Naive B cell (primary cell): Measurements from ENCODE around the gene CLSTN3. TPM values are rescaled to one million over a fixed set of nuclear protein-coding genes. Genes with fewer than 3 reads are reported as not detected.
"Not testable (repeated sequence)": the region's sequence is repeated elsewhere in the genome, so short reads cannot be mapped to it uniquely, and the experiment has no call there.

Experiments used
- ATAC-seq, 2 donors: fragments of 150-1000 bp; cut with Tn5 transposase; 2 replicates each; pipeline ENCODE4 v1.10.0; 2021; ENCODE audit warnings: low read depth in 2 of 2, mild to moderate bottlenecking in 2 of 2, moderate library complexity in 2 of 2
- DNase-seq: peaks from one replicate; pipeline ENCODE4 v3.0.0; 2022
- H3K27ac Mint-ChIP-seq, 6 donors: one replicate each; pipeline ENCODE4 v1.8.0; 2020 to 2022; ENCODE audit warnings: mild to moderate bottlenecking in 6 of 6, mixed read lengths in 6 of 6, moderate library complexity in 5 of 6, inconsistent platforms in 2 of 6
- H3K27me3 Mint-ChIP-seq, 3 donors: one replicate each; pipeline ENCODE4 v1.8.0; 2021 to 2022; ENCODE audit warnings: mixed read lengths in 3 of 3, mild to moderate bottlenecking in 1 of 3
- H3K36me3 Mint-ChIP-seq, 2 donors: one replicate each; pipeline ENCODE4 v1.8.0; 2020 to 2022; ENCODE audit warnings: mixed read lengths in 2 of 2, inconsistent platforms in 1 of 2, mild to moderate bottlenecking in 1 of 2
- H3K4me1 Mint-ChIP-seq, 3 donors: one replicate each; pipeline ENCODE4 v1.8.0; 2020 to 2022; ENCODE audit warnings: mixed read lengths in 3 of 3, inconsistent platforms in 1 of 3, mild to moderate bottlenecking in 1 of 3, moderate library complexity in 1 of 3
- H3K4me3 Mint-ChIP-seq, 8 donors: one replicate each; pipeline ENCODE4 v1.8.0; 2020 to 2022; ENCODE audit warnings: mild to moderate bottlenecking in 8 of 8, mixed read lengths in 8 of 8, moderate library complexity in 8 of 8, inconsistent platforms in 2 of 8
- H3K9me3 Mint-ChIP-seq, 7 donors: one replicate each; pipeline ENCODE4 v1.8.0; 2020 to 2022; ENCODE audit warnings: mixed read lengths in 7 of 7, mild to moderate bottlenecking in 5 of 7, inconsistent platforms in 2 of 7, moderate library complexity in 1 of 7
- polyA plus RNA-seq, 6 donors: library from polyadenylated mRNA; unstranded; fragments of 300-500 nt; fragmentation: Illumina TruSeq; gene quantifications; one replicate each; pipeline ENCODE4 v1.2.3, GENCODE V29; 2021; ENCODE audit warnings: low read depth in 6 of 6

Gene CLSTN3
- polyA plus RNA-seq, 6 donors from 2014 or later: 1.7 to 3.4 (median 2.9) TPM; not detected in 1

DNA sequence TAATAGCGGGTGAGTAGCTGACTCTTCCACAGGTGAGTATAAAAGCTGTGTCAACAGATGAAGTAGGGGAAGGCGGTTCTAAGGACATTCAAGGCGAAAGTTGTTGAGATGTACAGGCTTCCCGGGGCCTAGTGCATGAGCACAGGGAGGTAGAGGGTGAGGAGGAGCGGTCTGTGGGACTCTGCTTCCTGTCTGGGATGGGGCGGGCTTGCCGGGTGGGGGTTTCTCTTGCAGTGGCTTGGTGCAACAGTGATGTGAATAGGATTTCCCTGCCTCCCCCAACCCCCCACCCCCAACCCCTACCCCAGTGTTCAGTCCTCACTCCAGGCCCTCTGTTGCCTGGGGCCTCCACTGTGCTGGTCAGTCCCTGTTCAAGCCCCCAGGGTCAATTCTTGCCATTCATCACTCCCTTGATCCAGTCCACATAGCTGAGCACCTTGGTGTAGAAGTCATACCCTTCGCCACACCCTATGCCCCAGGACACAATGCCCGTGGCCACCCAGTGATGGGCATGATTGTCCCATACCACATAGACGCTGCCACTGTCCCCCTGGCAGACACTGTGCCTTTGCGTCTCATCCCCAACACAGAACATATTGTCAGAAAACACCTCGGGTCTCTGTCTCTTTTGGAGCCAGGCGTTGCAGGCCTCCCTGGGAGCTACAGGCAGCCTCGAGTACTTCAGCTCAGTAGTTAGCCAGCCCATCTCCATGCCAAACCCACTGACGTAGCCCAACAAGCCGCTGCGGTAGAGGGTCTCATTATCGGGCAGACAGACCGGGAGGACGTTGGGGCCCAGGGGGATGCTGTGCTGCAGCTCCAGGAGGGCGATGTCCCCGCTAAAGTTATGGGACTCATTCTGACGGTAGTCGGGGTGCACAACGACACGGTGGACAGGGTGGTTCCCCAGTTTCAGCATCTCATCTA lies 33.9 kb upstream of the CLSTN3 start:
- Mint-ChIP-seq H3K36me3 (no peaks in the 10 kb centered on the region), H3K9me3 (no peaks in the 10 kb centered on the region), H3K4me1 (peaks cover 6 to 12% (median 6%) of the 10 kb centered on the region in 3 donors), H3K27me3 (no peaks in the 10 kb centered on the region), H3K27ac (peak overlapping the region in 1 of 6 donors; percentile 75), H3K4me3 (no peak overlapping the region)
- DNase-seq (no peak), ATAC-seq (no peak)

DNA sequence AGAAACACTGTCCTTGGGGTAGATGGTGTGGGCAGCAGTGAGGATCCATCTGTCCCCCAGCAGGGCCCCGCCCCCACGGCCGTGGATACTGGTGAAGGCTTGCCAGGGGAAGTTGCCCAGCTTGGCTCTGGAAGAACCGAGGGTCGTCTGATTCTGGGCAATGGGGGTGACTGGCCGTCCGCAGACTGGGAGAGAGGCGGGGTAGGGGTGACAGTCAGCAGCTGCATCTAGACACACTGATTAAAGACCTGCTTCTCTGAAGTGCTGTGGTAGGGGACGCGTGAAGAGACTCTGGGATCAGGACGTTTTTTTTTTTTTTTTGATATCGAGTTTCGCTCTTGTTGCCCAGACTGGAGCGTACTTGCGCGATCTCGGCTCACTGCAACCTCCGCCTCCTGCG lies 33.2 kb upstream of the CLSTN3 start:
- Mint-ChIP-seq H3K4me1 (peaks cover 5 to 10% (median 6%) of the 10 kb centered on the region in 3 donors), H3K36me3 (no peaks in the 10 kb centered on the region), H3K4me3 (no peak overlapping the region), H3K9me3 (no peaks in the 10 kb centered on the region), H3K27me3 (no peaks in the 10 kb centered on the region), H3K27ac (no peak overlapping the region)
- DNase-seq (no peak), ATAC-seq (no peak)

DNA sequence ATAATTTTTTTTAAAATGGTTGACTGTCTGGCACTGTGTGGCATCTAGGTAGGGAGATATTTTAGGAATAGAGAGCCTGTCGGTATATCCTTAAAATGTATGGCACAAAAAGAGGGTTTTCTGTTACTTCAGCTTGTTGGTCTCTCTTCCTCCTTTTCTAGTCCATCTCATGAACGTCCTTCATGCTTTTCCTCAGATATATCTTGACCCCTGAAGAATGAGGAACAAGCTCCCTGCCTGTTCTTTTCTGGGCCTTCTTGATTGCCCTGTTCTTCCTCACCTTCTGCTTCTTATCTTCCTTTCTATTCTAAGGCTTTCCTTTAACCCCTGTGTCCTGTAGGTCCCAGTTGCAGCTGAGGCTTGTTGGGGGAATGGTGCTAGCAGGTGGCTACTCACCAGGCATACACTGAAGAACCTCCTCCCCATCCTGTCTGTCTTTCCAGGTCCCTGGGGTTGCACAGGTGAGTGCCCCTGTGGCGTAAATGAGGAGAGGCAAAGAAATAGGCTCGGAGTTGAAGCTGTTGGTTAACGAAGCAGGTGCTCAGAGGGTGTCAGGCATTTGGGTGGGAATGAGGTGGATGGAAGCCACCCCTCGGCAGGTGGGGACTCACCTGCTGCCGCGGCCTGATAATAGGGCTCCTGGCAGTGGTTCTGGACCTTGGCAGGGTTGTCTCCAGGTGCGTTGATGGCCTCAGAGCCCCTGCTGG lies 30.7 kb upstream of the CLSTN3 start:
- H3K27me3 Mint-ChIP-seq: no peaks in the 10 kb centered on the region
- H3K27ac Mint-ChIP-seq: peak overlapping the region in 1 of 6 donors; percentile 22
- no peak for ATAC-seq
- H3K9me3 Mint-ChIP-seq: no peaks in the 10 kb centered on the region
- H3K4me1 Mint-ChIP-seq: peaks cover 0 to 4% (median 2%) of the 10 kb centered on the region in 3 donors
- peaks cover 7 to 8% of the 10 kb centered on the region in 2 donors for H3K36me3 Mint-ChIP-seq
- no peak for DNase-seq
- H3K4me3 Mint-ChIP-seq: no peak overlapping the region

DNA sequence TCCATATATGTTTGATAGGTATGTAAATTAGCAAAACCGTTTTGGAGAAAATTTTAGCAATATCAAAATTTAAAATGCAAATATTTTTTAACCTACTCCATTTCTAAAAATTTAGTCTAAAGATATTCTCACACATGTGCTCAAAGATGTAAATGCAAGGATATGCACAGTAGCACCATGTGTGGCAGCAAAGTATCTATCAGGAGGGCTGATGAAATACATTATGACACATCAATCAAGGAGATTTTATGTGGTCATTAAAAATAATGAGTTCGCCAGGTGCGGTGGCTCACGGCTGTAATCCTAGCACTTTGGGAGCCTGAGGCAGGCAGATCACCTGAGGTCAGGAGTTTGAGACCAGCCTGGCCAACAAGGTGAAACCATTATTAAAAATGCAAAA lies 29.9 kb upstream of the CLSTN3 start:
- Mint-ChIP-seq H3K9me3 (no peaks in the 10 kb centered on the region), H3K4me3 (no peak overlapping the region), H3K27me3 (no peaks in the 10 kb centered on the region), H3K36me3 (peaks cover 7 to 8% of the 10 kb centered on the region in 2 donors), H3K27ac (no peak overlapping the region), H3K4me1 (peaks cover 0 to 4% (median 2%) of the 10 kb centered on the region in 3 donors)
- ATAC-seq: no peak
- no peak for DNase-seq

DNA sequence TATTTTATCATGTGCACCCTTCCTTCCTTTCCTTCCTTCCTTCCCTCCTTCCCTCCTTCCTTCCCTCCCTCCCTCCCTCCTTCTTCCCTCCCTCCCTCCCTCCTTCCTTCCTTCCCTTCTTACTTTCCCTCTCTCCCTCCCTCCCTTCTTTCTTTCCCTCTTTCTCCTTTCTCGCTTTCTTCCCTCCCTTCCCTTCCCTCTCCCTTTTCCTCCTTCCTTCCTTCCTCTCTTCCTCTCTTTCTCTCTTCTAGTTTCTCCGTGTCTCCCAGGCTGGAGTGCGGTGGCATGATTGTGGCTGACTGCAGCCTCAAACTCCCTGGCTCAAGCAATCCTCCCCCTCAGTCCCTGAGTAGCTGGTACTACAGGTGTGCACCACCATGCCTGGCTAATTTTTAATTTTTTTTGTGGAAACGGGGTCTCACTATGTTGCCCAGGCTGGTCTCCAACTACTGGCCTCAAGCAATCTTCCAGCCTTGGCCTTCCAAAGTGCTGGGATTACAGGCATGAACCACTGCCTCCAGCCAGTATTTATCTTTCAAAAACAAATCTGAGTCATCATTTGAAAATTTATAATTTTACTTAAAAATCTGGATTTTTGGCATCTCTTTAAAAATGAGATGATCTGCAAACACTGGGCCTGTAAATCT lies 29.0 kb upstream of the CLSTN3 start:
- peaks cover 2 to 8% (median 8%) of the 10 kb centered on the region in 3 donors for H3K4me1 Mint-ChIP-seq

DNA sequence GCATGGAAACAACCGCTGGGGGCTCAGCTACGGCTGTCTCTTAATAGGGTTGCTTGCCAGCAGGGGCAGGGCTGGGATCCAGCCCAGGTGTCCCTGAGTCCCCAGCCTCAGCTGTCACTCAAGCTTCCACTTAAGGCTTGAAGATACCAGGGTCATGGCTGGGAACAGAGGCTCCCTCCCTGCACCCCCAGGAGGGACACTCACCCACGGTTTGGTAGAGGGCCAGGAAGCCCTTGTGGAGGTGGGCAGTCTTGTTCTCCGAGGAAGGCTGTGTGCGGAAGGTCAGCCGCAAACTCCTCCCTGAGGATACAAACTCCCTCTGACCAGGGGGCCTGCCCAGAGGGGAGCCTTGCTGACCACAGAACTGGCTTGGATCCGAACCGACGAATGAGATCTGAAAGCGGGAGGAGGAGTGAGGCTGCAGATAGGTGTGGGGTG lies 28.5 kb upstream of the CLSTN3 start:
- Mint-ChIP-seq H3K27ac (no peak overlapping the region), H3K27me3 (no peaks in the 10 kb centered on the region), H3K36me3 (peaks cover 13 to 22% of the 10 kb centered on the region in 2 donors), H3K4me1 (peaks cover 2 to 10% (median 8%) of the 10 kb centered on the region in 3 donors), H3K9me3 (peaks cover 3 to 14% (median 7%) of the 10 kb centered on the region in 7 donors), H3K4me3 (no peak overlapping the region)
- DNase-seq: no peak
- no peak for ATAC-seq

More for the DNA sequence above, 29.0 kb upstream of the CLSTN3 start:
- H3K27ac Mint-ChIP-seq: peak overlapping the region in 1 of 6 donors; percentile 50
- H3K36me3 Mint-ChIP-seq: peaks cover 13 to 17% of the 10 kb centered on the region in 2 donors
- ATAC-seq (no peak), DNase-seq (no peak)
- no peaks in the 10 kb centered on the region for H3K27me3 Mint-ChIP-seq
- H3K9me3 Mint-ChIP-seq: peaks cover 0 to 8% (median 3%) of the 10 kb centered on the region in 7 donors
- H3K4me3 Mint-ChIP-seq: no peak overlapping the region

DNA sequence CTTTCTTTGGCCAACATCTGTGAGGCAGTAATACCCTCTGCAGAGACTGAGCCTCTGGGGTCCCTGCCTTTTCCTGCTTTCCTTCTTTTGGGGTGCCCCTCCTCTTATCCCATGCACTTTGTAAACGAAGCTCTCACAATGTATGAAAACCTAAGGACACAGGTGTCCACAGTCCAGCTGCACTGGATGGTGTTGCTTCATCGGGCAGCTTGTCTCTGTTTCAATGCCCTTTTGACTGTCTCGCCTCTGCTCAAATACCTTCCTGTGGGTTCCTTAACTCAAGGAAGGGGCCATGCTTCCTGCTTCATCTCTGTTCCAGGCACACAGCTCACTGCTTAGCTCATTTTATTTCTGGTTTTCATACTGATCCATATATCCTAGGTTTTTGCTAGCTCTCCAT lies 27.6 kb upstream of the CLSTN3 start:
- ATAC-seq: no peak
- H3K4me3 Mint-ChIP-seq: no peak overlapping the region

DNA sequence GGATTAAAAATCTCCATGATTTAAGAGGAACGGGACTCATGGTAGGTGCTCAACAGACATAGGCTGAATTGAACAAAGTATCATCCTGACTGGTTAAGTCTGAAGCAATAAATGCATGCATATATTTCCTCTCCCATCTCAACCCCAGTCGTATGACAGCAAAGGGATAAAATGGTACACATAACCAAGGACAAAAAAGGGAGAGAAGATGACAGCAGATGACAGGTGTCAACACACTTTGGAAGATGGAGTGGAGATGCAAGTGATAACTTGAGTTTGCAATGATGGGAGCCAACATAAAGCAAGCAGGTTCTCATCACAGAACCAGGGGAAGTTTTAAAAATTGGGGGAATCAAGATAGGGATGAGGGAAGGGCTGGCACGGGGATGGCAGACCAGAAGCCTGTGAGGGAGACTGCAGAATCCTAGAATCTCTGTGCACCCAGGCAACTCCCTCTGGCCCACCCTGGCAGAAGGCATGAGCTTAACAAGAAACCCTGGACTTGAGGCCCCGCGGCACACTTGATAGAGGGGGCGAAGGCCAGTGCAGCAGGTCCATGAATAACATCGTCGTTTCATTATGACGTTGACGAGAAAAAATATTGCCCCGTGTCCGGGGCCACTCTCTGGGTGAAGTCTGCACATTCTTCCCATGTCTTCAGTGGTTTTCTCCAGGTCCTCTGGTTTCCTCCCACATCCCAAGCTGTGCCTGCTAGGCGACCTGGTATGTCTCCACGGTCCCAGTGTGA lies 26.2 kb upstream of the CLSTN3 start:
- H3K27ac Mint-ChIP-seq: no peak overlapping the region
- H3K9me3 Mint-ChIP-seq: peaks cover 3 to 15% (median 7%) of the 10 kb centered on the region in 7 donors
- ATAC-seq: no peak
- no peak overlapping the region for H3K4me3 Mint-ChIP-seq
- DNase-seq: no peak
- H3K36me3 Mint-ChIP-seq: peaks cover 13 to 22% of the 10 kb centered on the region in 2 donors
- H3K27me3 Mint-ChIP-seq: no peaks in the 10 kb centered on the region
- H3K4me1 Mint-ChIP-seq: peaks cover 12 to 22% (median 20%) of the 10 kb centered on the region in 3 donors

More for the DNA sequence above, 27.6 kb upstream of the CLSTN3 start:
- DNase-seq: no peak
- Mint-ChIP-seq H3K27ac (no peak overlapping the region), H3K27me3 (no peaks in the 10 kb centered on the region), H3K4me1 (peaks cover 2 to 10% (median 8%) of the 10 kb centered on the region in 3 donors), H3K9me3 (peaks cover 3 to 15% (median 7%) of the 10 kb centered on the region in 7 donors), H3K36me3 (peaks cover 13 to 22% of the 10 kb centered on the region in 2 donors)

DNA sequence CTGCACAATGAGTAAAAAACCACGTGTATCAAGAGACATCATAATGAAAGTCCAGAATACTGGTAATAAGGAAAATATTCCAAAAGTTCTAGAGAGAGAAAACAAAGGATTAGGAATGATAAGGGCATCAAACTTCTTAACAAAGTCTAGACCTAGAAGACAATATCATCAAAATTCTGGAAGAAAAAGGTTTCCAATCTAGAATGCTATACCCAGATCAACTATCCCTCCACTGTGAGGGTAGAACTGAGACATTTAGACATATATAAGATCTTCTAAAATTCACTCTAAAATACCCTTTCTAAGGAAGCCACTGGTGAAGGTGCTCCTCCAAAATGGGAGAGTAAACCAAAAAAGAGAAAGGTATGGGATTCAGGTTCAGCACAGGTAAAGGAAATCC lies 24.1 kb upstream of the CLSTN3 start:
- Mint-ChIP-seq H3K27ac (no peak overlapping the region), H3K4me1 (peaks cover 22 to 27% (median 25%) of the 10 kb centered on the region in 3 donors)

DNA sequence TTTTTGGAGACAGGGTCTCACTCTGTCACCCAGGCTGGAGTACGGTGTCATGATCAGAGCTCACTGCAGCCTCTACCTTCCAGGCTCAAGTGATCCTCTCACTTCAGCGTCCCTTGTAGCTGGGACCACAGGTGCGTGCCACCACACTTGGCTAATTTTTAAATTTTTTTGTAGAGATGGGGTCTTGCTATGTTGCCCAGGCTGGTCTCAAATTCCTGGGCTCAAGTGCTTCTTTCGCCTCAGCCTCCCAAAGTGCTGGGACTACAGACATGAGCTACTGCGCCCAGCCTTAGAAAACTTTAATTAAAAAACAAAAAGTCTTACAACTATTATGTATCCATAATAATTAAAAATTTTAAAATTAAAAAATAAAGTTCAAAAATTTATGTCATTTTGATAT lies 23.0 kb upstream of the CLSTN3 start:
- not testable (repeated sequence) for DNase-seq

More for the DNA sequence above, 24.1 kb upstream of the CLSTN3 start:
- DNase-seq (no peak), ATAC-seq (no peak)
- Mint-ChIP-seq H3K9me3 (peaks cover 3 to 15% (median 7%) of the 10 kb centered on the region in 7 donors), H3K4me3 (peak overlapping the region in 1 of 8 donors; percentile 75), H3K27me3 (no peaks in the 10 kb centered on the region), H3K36me3 (peaks cover 13 to 22% of the 10 kb centered on the region in 2 donors)

DNA sequence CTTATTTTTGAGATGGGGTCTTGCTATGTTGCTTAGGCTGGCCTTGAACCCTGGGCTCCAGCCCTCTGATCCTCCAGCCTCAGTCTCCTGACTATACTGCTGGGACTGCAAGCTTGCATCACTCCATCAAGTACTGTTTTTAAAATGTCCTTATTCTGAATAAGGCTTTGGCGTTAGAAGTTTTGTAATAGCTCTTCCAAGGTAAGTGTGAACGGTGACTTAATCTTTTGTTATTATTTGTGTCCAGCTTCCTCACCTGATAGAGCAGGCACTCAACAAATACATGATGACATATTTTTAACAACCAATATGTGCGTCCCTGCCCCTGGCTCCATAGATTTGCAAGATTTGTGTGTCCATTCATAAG lies 22.6 kb upstream of the CLSTN3 start:
- H3K4me1 Mint-ChIP-seq: peaks cover 22 to 27% (median 25%) of the 10 kb centered on the region in 3 donors
- DNase-seq (no peak), ATAC-seq (no peak)
- no peaks in the 10 kb centered on the region for H3K27me3 Mint-ChIP-seq
- H3K27ac Mint-ChIP-seq: peak overlapping the region in 4 of 6 donors; percentile 74 to 94 (median 88)
- H3K4me3 Mint-ChIP-seq: peak overlapping the region; percentile 91 to 96 (median 94)
- peaks cover 13 to 22% of the 10 kb centered on the region in 2 donors for H3K36me3 Mint-ChIP-seq
- peaks cover 3 to 15% (median 7%) of the 10 kb centered on the region in 7 donors for H3K9me3 Mint-ChIP-seq

More for the DNA sequence above, 23.0 kb upstream of the CLSTN3 start:
- Mint-ChIP-seq H3K4me3 (peak overlapping the region in 4 of 8 donors; percentile 29 to 75 (median 34)), H3K9me3 (peaks cover 3 to 15% (median 7%) of the 10 kb centered on the region in 7 donors), H3K36me3 (peaks cover 13 to 22% of the 10 kb centered on the region in 2 donors), H3K4me1 (peaks cover 22 to 27% (median 25%) of the 10 kb centered on the region in 3 donors)
- H3K27ac Mint-ChIP-seq, H3K27me3 Mint-ChIP-seq, ATAC-seq: not testable (repeated sequence)

DNA sequence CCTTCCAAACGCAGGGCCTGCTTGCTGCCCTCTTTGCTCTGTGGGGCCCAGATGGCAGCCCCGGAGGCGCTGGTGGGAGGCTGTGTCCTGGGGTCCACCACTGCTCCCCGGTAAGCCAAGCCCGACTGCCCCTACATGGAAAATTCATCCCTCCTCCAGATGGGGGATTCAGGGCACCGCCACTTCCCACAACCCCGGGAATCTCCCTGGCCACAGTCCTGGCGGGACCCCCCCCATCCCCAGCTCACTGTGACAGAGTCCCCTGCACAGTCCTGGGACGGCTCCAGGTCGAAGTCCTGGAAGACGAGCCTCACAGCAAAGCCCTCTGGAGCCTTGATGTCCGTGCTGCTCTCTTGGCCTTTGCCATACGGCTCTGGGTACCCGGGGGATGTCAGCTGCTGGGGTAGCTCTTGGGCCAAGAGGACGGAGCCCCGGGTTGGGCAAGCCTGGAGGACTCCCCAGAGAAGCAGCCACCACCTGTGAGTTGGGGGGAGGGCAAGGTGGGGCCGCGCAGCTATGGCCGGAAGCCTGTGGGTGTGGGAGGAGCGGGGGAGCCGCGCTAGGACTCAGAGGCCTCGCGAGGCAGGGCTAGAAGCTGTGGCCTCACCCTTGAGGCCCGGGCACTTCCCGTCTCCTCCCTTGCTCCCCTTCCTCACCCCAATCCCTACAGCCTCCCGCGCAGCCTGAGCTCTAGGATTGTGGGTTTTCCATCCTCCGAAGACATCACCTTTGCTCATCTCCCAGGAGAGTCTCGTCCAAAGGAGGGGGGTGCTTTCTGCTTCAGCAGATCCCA lies 22.0 kb upstream of the CLSTN3 start:
- peak; percentile 88 to 93 for ATAC-seq
- Mint-ChIP-seq H3K27me3 (no peaks in the 10 kb centered on the region), H3K4me3 (peak overlapping the region; percentile 91 to 96 (median 94)), H3K4me1 (peaks cover 23 to 28% (median 25%) of the 10 kb centered on the region in 3 donors), H3K36me3 (peaks cover 13 to 22% of the 10 kb centered on the region in 2 donors), H3K27ac (peak overlapping the region; percentile 74 to 95 (median 88)), H3K9me3 (peaks cover 3 to 15% (median 7%) of the 10 kb centered on the region in 7 donors)
- DNase-seq: peak; percentile 64
